Breast epithelium (tissue), 3 donors: ENCODE measurements around the gene TIGD4.

ENCODE experiments used
- CTCF ChIP-seq, 3 donors: fragments of 450-650 bp; IDR thresholded peaks; one replicate each; pipeline ENCODE4 v1.5.1; 2016 to 2017; ENCODE audit warnings: antibody characterized with exemption in 3 of 3, mild to moderate bottlenecking in 3 of 3, moderate library complexity in 3 of 3
- POLR2A ChIP-seq: fragments of 450-650 bp; IDR thresholded peaks from one replicate; pipeline ENCODE4 v1.6.1; 2016; ENCODE audit warnings: antibody characterized with exemption, mild to moderate bottlenecking, moderate library complexity
- POLR2AphosphoS5 ChIP-seq, 3 donors: sonication (generic); formaldehyde crosslinking; IDR thresholded peaks; one replicate each; pipeline ENCODE4 v1.6.1; 2017; ENCODE audit warnings: antibody characterized with exemption in 3 of 3

GRCh38 chr4:152773339-152773738, 6.2 kb downstream of the TIGD4 start:
- TF ChIP-seq POLR2AphosphoS5 (IDR thresholded peaks at IDR 0.05) (no peak), CTCF (IDR thresholded peaks at IDR 0.05) (no peak), POLR2A (no peak)
